GM18511 (cell line): Measurements from ENCODE around the gene SPEM1.

Experiments
- ATAC-seq: cut with Tn5 transposase; IDR thresholded peaks from one replicate; pipeline ENCODE4 v1.9.1; 2021; ENCODE audit warnings: mild to moderate bottlenecking, moderate library complexity; ENCODE audit not compliant: unreplicated experiment

The SPEM1 gene

DNA sequence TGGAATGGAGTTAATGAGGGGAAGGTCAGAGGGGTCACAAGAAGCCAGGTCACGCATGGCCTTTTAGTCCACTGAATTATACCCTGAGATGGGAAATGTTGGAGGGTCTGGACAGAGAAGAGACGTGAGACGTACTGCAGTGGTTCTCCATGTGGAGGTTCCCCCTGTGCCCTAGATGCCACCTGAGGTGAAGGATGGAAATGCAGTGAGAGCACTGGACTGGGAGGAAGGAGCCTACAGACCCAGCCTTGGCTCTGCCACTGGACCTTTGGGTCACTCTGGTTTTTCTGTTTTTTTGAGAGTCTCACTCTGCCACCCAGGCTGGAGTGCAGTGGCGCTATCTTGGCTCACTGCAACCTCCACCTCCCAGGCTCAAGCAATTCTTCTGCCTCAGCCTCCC, 24.0 kb upstream of the SPEM1 start:
- ATAC-seq = no peak

DNA sequence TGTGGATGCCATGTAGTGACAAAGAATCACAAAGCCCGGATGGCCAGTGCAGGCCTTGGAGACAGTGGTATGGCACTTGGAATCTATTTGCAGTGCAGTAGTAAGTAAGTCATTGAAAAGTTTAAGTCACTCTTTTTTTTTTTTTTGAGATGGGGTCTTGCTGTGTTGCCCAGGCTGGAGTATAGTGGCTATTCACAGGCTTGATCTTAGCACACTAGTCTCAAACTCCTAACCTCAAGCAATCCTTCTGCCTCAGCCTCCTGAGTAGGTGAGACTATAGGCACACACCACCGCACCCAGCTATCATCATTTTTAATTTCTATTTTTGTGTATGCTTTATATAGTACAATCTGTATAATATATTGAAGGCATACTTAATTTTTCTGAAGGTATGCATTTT, 21.5 kb upstream of the SPEM1 start:
- no peak for ATAC-seq

DNA sequence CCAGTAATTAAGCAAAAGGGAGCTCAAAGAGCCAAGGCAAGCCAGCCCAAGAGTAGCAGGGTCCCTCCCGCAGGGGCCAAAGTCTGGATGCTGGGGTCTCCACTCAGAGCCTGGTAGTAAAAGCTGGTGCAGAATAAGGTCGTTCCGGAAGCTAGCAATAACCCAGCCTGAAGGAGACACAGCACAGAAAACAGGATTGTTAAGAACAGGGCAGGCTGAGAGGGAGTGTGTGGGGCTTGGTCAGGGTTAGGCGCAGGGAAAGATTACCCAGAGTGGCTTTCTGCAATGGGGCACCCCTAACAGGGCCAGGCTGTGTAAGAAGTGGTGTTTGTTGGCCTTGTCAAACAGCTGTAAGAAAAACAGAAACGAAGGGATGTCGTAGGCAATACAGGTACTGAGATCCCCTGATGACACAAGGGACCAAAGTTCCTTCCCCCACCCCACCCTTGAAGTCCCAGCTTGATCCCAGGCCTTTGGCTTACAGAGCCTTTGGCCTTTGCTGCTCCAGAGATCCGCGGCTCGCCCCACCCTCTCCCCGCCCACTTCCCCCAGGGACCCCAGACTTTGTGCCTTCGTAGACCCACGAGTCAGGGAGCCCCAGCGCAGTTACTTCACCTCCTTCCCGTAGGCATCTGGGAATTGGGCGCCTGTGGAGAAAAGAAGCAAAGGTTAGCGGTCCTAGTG, 16.9 kb upstream of the SPEM1 start:
- ATAC-seq = no peak

DNA sequence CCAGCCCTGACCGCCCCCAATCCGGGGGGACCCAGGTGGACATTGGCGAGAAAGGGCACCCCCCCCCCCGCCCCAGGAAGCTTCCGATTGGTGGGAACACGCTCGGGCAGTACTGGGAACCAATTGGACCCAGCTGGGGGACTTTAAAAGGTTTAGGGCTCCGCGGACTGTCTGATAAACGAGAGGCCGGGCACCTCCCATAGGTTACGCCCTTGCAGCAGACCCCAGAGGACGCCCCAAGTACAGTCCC, 16.5 kb upstream of the SPEM1 start:
- ATAC-seq = peak; percentile 28

DNA sequence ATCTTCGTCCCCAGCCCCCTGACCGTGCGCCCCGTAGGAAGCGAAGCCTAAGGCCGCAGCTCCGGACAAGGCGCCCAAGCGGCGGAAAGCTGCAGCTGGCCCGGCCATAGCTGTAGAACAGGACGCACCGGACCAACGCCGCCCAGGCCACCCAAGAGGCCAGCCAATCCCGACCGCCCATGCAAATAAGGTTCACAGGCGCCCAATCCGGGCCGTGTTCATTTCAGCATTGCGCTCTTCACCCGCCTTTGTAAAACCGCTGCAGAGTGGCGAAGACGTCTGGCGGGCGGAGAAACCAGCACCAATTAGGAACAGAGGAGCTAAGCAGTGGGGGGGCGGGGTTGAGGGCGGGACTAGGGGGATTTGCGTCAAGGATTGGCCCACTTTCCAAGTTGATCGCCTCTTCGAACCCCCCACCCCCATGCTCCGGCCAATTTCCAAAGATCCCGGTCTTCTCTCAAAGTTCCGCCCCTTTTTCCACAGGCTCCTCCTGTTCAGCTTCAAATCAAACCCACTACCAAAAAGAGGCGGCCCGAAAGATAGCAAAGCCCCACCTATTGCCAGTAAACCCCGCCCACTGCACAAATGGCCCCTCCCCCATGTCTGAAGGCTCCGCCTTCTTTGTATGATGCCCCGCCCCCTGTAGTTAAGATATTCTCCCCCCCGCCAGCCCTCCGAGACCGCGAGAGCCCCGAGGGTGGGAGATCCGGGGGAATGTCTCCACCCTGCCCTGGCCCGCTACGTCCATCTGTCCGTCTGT, 16.0 kb upstream of the SPEM1 start, which contains the start of gene TMEM256:
Gene TMEM256 (minus strand): TSS at position 121 of the 760 bp plus-strand sequence. CDS start 13 bp downstream, at position 108.
- ATAC-seq = peak; percentile 88

GRCh38 chr17:7404737-7405349, 15.3 kb upstream of the SPEM1 start:
- ATAC-seq = peak; percentile 25

- ATAC-seq = no peak
Measured at GRCh38 chr17:7405350-7406234, 14.5 kb upstream of the SPEM1 start.

GRCh38 chr17:7406235-7406825, 13.8 kb upstream of the SPEM1 start:
- ATAC-seq = no peak

- ATAC-seq = no peak
Measured at GRCh38 chr17:7407082-7407481, 13.0 kb upstream of the SPEM1 start.

GRCh38 chr17:7407485-7408251, 12.5 kb upstream of the SPEM1 start, which contains the start of gene NLGN2:
TSS of gene NLGN2 (plus strand) at chr17:7407845. CDS start at chr17:7408256, 411 bp downstream.
- ATAC-seq = no peak

DNA sequence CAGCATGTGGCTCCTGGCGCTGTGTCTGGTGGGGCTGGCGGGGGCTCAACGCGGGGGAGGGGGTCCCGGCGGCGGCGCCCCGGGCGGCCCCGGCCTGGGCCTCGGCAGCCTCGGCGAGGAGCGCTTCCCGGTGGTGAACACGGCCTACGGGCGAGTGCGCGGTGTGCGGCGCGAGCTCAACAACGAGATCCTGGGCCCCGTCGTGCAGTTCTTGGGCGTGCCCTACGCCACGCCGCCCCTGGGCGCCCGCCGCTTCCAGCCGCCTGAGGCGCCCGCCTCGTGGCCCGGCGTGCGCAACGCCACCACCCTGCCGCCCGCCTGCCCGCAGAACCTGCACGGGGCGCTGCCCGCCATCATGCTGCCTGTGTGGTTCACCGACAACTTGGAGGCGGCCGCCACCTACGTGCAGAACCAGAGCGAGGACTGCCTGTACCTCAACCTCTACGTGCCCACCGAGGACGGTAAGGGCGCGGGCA, 11.8 kb upstream of the SPEM1 start:
- no peak for ATAC-seq

- ATAC-seq = no peak
Measured at GRCh38 chr17:7408863-7409262, 11.3 kb upstream of the SPEM1 start.

DNA sequence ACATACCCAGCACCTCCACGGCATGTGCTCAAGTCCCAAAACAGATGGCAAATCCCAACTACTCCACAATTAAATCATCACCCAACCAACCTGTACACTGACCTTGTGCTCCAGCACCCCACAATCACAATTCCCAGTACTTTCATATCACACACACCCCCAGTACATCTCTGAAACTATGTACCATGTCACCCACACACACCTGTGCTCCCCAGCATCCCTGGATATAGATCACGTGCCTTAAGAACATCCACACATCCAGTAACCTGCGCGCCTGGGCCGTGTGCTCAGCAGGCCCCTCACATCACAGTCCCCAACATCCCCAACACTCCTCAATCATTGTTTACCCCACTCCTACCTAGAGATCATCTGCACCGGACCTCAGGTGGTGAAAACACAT, 10.4 kb upstream of the SPEM1 start:
- no peak for ATAC-seq

DNA sequence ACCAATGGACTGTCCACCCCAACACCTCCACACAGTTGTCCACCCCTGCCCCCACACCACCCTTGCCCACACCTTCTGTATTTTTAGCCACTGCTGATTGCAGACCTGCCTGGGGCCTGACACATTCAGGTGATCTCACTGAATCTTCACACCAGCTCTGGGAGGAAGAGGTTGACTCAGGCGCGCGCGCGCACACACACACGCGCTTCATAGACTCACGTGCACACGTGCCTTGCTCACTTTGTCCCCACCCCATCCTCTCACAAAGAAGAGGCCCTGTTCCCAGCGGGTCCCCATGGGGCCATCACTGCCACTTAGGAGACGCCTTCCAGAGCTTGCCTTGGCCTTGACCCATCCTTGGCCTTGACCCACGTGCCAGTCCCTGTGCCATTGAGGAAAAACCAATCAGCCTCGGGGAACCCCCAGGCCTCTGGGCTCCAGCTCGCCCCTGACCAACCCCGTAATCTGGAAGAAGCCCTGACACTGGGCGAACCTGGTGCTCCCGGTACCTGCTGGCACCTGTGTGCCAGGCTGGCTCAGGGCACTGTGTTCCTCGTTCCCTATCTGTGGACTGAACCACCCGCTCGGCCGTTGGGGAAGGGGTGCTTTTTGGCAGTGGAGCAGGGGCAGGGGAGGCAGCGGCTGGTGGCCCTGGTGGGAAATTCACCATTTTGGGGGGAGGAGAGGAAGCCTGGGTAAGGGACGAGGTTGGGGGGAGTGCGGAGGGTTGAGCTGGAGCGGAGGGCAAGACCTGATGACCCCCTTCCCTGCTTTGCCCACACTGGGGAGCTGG, 9.3 kb upstream of the SPEM1 start:
- no peak for ATAC-seq

- ATAC-seq = no peak
Measured at GRCh38 chr17:7411427-7411750, 8.7 kb upstream of the SPEM1 start.

DNA sequence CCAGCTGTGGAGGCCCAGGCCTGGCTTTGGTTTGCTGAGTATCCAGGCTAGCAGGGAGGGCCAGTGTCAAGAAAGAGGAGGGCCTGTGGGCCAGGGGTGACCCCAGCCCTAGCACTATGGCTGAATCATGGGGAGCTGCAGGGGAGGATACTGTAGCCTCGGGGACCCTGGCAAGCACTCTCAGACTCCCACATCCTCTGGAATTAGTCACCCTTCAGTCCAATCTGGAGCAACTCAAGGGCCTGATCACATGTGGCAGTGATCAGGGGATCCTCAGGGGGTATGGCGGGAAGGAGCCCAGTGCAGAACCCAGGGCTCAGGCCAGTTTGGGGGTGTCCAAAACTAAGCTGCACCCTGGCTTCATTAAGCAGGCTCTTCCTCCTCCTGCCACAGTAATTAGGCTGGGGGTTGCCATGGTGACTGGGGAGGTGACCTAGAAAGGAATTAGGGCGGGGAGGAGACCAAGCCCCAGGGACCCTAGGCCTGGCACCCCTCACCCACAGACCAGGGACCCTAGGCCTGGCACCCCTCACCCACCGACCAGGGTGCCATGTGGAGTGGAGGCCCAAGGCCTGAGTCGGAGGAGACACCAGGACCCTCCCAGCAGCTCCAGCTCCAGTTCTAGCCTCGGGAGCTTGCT, 6.7 kb upstream of the SPEM1 start:
- ATAC-seq = no peak

GRCh38 chr17:7414837-7415236, 5.3 kb upstream of the SPEM1 start:
- no peak for ATAC-seq

- ATAC-seq = no peak
Measured at GRCh38 chr17:7415784-7416183, 4.3 kb upstream of the SPEM1 start.

- no peak for ATAC-seq
Measured at GRCh38 chr17:7416323-7416722, 3.8 kb upstream of the SPEM1 start.
